Measurements from ENCODE around the gene TMEM205. TPM values are rescaled to one million over a fixed set of nuclear protein-coding genes. Genes with fewer than 3 reads are reported as not detected.

TMEM205 gene
- total and polyA plus RNA-seq, 2 of the 13 experiments (the other 11 are each of a cell fraction or from before 2014, with no cell fraction given): 45.5 to 98.7 TPM

GRCh38 chr19:11356676-11357550, 10.8 kb upstream of the TMEM205 start (continued):
- TF ChIP-seq, protein P1, sequence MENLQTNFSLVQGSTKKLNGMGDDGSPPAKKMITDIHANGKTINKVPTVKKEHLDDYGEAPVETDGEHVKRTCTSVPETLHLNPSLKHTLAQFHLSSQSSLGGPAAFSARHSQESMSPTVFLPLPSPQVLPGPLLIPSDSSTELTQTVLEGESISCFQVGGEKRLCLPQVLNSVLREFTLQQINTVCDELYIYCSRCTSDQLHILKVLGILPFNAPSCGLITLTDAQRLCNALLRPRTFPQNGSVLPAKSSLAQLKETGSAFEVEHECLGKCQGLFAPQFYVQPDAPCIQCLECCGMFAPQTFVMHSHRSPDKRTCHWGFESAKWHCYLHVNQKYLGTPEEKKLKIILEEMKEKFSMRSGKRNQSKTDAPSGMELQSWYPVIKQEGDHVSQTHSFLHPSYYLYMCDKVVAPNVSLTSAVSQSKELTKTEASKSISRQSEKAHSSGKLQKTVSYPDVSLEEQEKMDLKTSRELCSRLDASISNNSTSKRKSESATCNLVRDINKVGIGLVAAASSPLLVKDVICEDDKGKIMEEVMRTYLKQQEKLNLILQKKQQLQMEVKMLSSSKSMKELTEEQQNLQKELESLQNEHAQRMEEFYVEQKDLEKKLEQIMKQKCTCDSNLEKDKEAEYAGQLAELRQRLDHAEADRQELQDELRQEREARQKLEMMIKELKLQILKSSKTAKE (CRISPR knock-in tag; IDR thresholded peaks at IDR 0.05; ENCODE audit: borderline replicate concordance): no peak
- TF ChIP-seq MBD4 (IDR thresholded peaks at IDR 0.05; ENCODE audit: borderline replicate concordance, low read length): no peak
- TF ChIP-seq HIC2 (CRISPR knock-in tag; IDR thresholded peaks at IDR 0.05; ENCODE audit: low read depth): no peak
- no peak for TF ChIP-seq RELA (CRISPR knock-in tag; IDR thresholded peaks at IDR 0.05)
- TF ChIP-seq, protein P2, sequence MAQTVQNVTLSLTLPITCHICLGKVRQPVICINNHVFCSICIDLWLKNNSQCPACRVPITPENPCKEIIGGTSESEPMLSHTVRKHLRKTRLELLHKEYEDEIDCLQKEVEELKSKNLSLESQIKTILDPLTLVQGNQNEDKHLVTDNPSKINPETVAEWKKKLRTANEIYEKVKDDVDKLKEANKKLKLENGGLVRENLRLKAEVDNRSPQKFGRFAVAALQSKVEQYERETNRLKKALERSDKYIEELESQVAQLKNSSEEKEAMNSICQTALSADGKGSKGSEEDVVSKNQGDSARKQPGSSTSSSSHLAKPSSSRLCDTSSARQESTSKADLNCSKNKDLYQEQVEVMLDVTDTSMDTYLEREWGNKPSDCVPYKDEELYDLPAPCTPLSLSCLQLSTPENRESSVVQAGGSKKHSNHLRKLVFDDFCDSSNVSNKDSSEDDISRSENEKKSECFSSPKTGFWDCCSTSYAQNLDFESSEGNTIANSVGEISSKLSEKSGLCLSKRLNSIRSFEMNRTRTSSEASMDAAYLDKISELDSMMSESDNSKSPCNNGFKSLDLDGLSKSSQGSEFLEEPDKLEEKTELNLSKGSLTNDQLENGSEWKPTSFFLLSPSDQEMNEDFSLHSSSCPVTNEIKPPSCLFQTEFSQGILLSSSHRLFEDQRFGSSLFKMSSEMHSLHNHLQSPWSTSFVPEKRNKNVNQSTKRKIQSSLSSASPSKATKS (CRISPR knock-in tag; IDR thresholded peaks at IDR 0.05): no peak
- TF ChIP-seq ZNF629 (CRISPR knock-in tag; conservative IDR thresholded peaks at IDR 0.05): peak; percentile 71
- no peak for TF ChIP-seq ZFYVE20 (CRISPR knock-in tag; IDR thresholded peaks at IDR 0.05; ENCODE audit: borderline replicate concordance, low read depth)
- 0 out of 2 replicates have a peak, but pooled peaks have one; percentile 29 for TF ChIP-seq HNRNPL (IDR thresholded peaks at IDR 0.05; ENCODE audit: low read depth, low read length)
- no peak for TF ChIP-seq ZNF678 (CRISPR knock-in tag; IDR thresholded peaks at IDR 0.05)
- TF ChIP-seq CBFB (CRISPR knock-in tag; IDR thresholded peaks at IDR 0.05): no peak
- TF ChIP-seq ZNF468 (CRISPR knock-in tag; IDR thresholded peaks at IDR 0.05): no peak
